OCI-LY1 (cell line): Measurements from ENCODE around the gene ST6GAL1.

ENCODE experiments used
- H2AFZ ChIP-seq: fragments of 200-600 bp; sonication (generic), shearing (Covaris generic); 2 replicates; pipeline ENCODE4 v1.6.0; 2014; ENCODE audit warnings: antibody characterized with exemption, mild to moderate bottlenecking, low read length
- H3F3A ChIP-seq: fragments of 200-600 bp; sonication (generic), shearing (Covaris generic); 2 replicates; pipeline ENCODE4 v1.6.0; 2014; ENCODE audit warnings: mild to moderate bottlenecking, antibody characterized with exemption, low read length, moderate library complexity; ENCODE audit not compliant: insufficient read depth
- H3K27ac ChIP-seq: fragments of 200-600 bp; sonication (generic); 2 replicates; pipeline ENCODE4 v1.5.1; 2014; ENCODE audit warnings: low read length, mixed run types, mild to moderate bottlenecking, low read depth; ENCODE audit not compliant: poor library complexity, severe bottlenecking
- H3K27me3 ChIP-seq: fragments of 200-600 bp; sonication (generic); 2 replicates; pipeline ENCODE4 v1.6.0; 2014; ENCODE audit warnings: antibody characterized with exemption, mild to moderate bottlenecking, low read length, moderate library complexity; ENCODE audit not compliant: insufficient read depth
- H3K36me3 ChIP-seq: fragments of 200-600 bp; sonication (generic); 2 replicates; pipeline ENCODE4 v1.6.1; 2014; ENCODE audit warnings: mild to moderate bottlenecking, antibody characterized with exemption, low read length, moderate library complexity, mixed read lengths; ENCODE audit not compliant: insufficient read depth
- H3K4me1 ChIP-seq: fragments of 200-600 bp; sonication (generic); 2 replicates; pipeline ENCODE4 v1.5.1; 2014; ENCODE audit warnings: mild to moderate bottlenecking, low read length, moderate library complexity; ENCODE audit not compliant: insufficient read depth, severe bottlenecking
- H3K4me2 ChIP-seq: fragments of 200-600 bp; sonication (generic), shearing (Covaris generic); 2 replicates; pipeline ENCODE4 v1.6.1; 2014; ENCODE audit warnings: low read length
- H3K4me3 ChIP-seq: fragments of 200-600 bp; sonication (generic); 2 replicates; pipeline ENCODE4 v1.5.1; 2014; ENCODE audit warnings: low read length, low read depth, mild to moderate bottlenecking, mixed read lengths; ENCODE audit not compliant: poor library complexity, severe bottlenecking
- H3K79me2 ChIP-seq: fragments of 200-600 bp; shearing (Covaris generic); 2 replicates; pipeline ENCODE4 v1.6.1; 2016; ENCODE audit warnings: mixed run types, low read length, mixed read lengths; ENCODE audit not compliant: insufficient read depth
- H3K9ac ChIP-seq: fragments of 200-600 bp; sonication (generic), shearing (Covaris generic); 2 replicates; pipeline ENCODE4 v1.6.1; 2014; ENCODE audit warnings: mild to moderate bottlenecking, low read length, mixed read lengths
- H3K9me2 ChIP-seq: fragments of 200-600 bp; sonication (generic), shearing (Covaris generic); 2 replicates; pipeline ENCODE4 v1.6.1; 2014; ENCODE audit warnings: low read depth, mild to moderate bottlenecking, low read length, mixed read lengths
- H3K9me3 ChIP-seq: fragments of 200-600 bp; shearing (Covaris generic); 2 replicates; pipeline ENCODE4 v1.6.1; 2014; ENCODE audit warnings: low read length, mixed read lengths
- H4K20me1 ChIP-seq: fragments of 200-600 bp; sonication (generic), shearing (Covaris generic); 2 replicates; pipeline ENCODE4 v1.6.0; 2016; ENCODE audit warnings: mild to moderate bottlenecking, low read length; ENCODE audit not compliant: insufficient read depth
- CTCF ChIP-seq: fragments of 200-600 bp; sonication (generic), shearing (Covaris generic); IDR thresholded peaks from 2 replicates; pipeline ENCODE4 v1.5.1; 2017; ENCODE audit warnings: mild to moderate bottlenecking, antibody characterized with exemption, low read length, moderate library complexity, mixed read lengths
- EZH2 ChIP-seq: fragments of 200-600 bp; sonication (generic), shearing (Covaris generic); IDR thresholded peaks from 2 replicates; pipeline ENCODE4 v1.8.0; 2017; ENCODE audit warnings: borderline replicate concordance, mixed run types, mild to moderate bottlenecking, antibody characterized with exemption, low read length, moderate library complexity, mixed read lengths

ST6GAL1 gene

GRCh38 chr3:186985661-186986364 lies 55.5 kb downstream of the ST6GAL1 start:
- peaks cover 57% of the 10 kb centered on the region for H3K36me3 ChIP-seq
- peak overlapping the region; percentile 31 for H3K4me3 ChIP-seq
- TF ChIP-seq EZH2 (no peak), CTCF (no peak)
- no peaks in the 10 kb centered on the region for H4K20me1 ChIP-seq
- peak overlapping the region; percentile 48 for H3K4me2 ChIP-seq
- H3K9me2 ChIP-seq = no peaks in the 10 kb centered on the region
- peak overlapping the region; percentile 98 for H3K27ac ChIP-seq
- H3K9ac ChIP-seq = peak overlapping the region; percentile 38; the same call in 1 of the 2 replicates
- no peak overlapping the region for H2AFZ ChIP-seq
- H3K79me2 ChIP-seq = no peaks in the 10 kb centered on the region
- H3K27me3 ChIP-seq = no peaks in the 10 kb centered on the region
- H3K4me1 ChIP-seq = peaks cover 60% of the 10 kb centered on the region
- no peaks in the 10 kb centered on the region for H3K9me3 ChIP-seq
- peaks cover 11% of the 10 kb centered on the region; the same call in 1 of the 2 replicates for H3F3A ChIP-seq

DNA sequence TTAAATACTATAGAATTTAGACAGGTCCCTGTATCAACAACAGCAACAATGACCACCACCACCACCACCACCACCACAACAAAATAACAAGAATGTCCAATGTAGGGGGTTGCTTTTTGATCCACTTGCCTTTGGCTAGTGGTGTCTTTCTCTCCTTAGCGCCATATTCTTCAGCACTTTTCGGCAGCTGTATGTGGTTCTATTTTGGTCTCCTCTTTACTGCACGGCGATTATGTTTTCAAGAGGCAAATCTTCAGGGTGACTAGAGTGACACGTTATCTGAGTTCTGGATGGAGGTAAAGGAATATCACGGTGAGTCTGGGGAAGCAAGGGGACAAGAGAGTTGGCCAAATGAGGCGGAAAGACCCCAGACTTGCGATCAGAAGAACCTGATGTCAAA lies 56.1 kb downstream of the ST6GAL1 start:
- H3K27ac ChIP-seq = peak overlapping the region; percentile 98
- H3K27me3 ChIP-seq = no peaks in the 10 kb centered on the region
- peak overlapping the region; percentile 38; the same call in 1 of the 2 replicates for H3K9ac ChIP-seq
- H4K20me1 ChIP-seq = no peaks in the 10 kb centered on the region
- H3K4me2 ChIP-seq = peak overlapping the region; percentile 48
- no peak for TF ChIP-seq CTCF
- TF ChIP-seq EZH2 = no peak
- peaks cover 14% of the 10 kb centered on the region; the same call in 1 of the 2 replicates for H3F3A ChIP-seq
- no peaks in the 10 kb centered on the region for H3K79me2 ChIP-seq
- no peaks in the 10 kb centered on the region for H3K9me2 ChIP-seq
- peak overlapping the region; percentile 31 for H3K4me3 ChIP-seq
- peaks cover 57% of the 10 kb centered on the region for H3K36me3 ChIP-seq
- H3K4me1 ChIP-seq = peaks cover 65% of the 10 kb centered on the region
- no peak overlapping the region for H2AFZ ChIP-seq
- no peaks in the 10 kb centered on the region for H3K9me3 ChIP-seq

GRCh38 chr3:186986816-186987215 lies 56.5 kb downstream of the ST6GAL1 start:
- Histone ChIP-seq H3K27ac (peak overlapping the region; percentile 98), H3K9me3 (no peaks in the 10 kb centered on the region), H3K79me2 (no peaks in the 10 kb centered on the region), H4K20me1 (no peaks in the 10 kb centered on the region), H3K36me3 (peaks cover 57% of the 10 kb centered on the region), H3K27me3 (no peaks in the 10 kb centered on the region), H3K9ac (peak overlapping the region; percentile 38; the same call in 1 of the 2 replicates), H2AFZ (no peak overlapping the region), H3K4me3 (peak overlapping the region; percentile 31), H3K4me1 (peaks cover 70% of the 10 kb centered on the region), H3F3A (peaks cover 14% of the 10 kb centered on the region; the same call in 1 of the 2 replicates), H3K9me2 (no peaks in the 10 kb centered on the region), H3K4me2 (peak overlapping the region; percentile 48)
- no peak for TF ChIP-seq CTCF
